GM23338 (cell line): Measurements from ENCODE around the gene SSR4. TPM values are rescaled to one million over a fixed set of nuclear protein-coding genes. Genes with fewer than 3 reads are reported as not detected.

ENCODE experiments used
- ATAC-seq: fragments of 200-7000 bp; cut with Tn5 transposase; 3 replicates; pipeline ENCODE4 v1.9.1; 2020
- DNase-seq: peaks from one replicate; pipeline ENCODE4 v3.0.0-alpha.2; 2015; ENCODE audit warnings: low spot score
- H2AFZ ChIP-seq: fragments of 200-600 bp; sonication (generic); 2 replicates; pipeline ENCODE4 v1.8.0; 2016; ENCODE audit warnings: antibody characterized with exemption, mild to moderate bottlenecking, moderate library complexity
- H3F3A ChIP-seq: fragments of 200-600 bp; sonication (generic); replicated peaks from 2 replicates; pipeline ENCODE4 v1.8.0; 2017; ENCODE audit warnings: antibody characterized with exemption, mixed run types, low read depth
- H3K27ac ChIP-seq: fragments of 200-600 bp; sonication (generic); 2 replicates; pipeline ENCODE4 v1.6.1; 2016; ENCODE audit warnings: low read depth
- H3K27me3 ChIP-seq: fragments of 200-600 bp; sonication (generic); 2 replicates; pipeline ENCODE4 v1.8.0; 2016; ENCODE audit warnings: mild to moderate bottlenecking, mixed run types, moderate library complexity; ENCODE audit not compliant: insufficient read depth
- H3K36me3 ChIP-seq: fragments of 200-600 bp; sonication (generic); 2 replicates; pipeline ENCODE4 v1.8.0; 2016; ENCODE audit warnings: mild to moderate bottlenecking; ENCODE audit not compliant: insufficient read depth
- H3K4me1 ChIP-seq: fragments of 200-600 bp; sonication (generic); 2 replicates; pipeline ENCODE4 v1.8.0; 2016; ENCODE audit warnings: mild to moderate bottlenecking, moderate library complexity; ENCODE audit not compliant: insufficient read depth
- H3K4me2 ChIP-seq: fragments of 200-600 bp; sonication (generic); 2 replicates; pipeline ENCODE4 v1.7.1; 2017; ENCODE audit warnings: mixed run types
- H3K4me3 ChIP-seq: fragments of 200-600 bp; sonication (generic); 2 replicates; pipeline ENCODE4 v1.6.1; 2016; ENCODE audit warnings: mixed run types
- H3K79me2 ChIP-seq: fragments of 200-600 bp; sonication (generic); replicated peaks from 2 replicates; pipeline ENCODE4 v1.8.0; 2017; ENCODE audit warnings: mild to moderate bottlenecking; ENCODE audit not compliant: insufficient read depth
- H3K9me2 ChIP-seq: fragments of 200-600 bp; sonication (generic); 2 replicates; pipeline ENCODE4 v1.8.0; 2017; ENCODE audit not compliant: insufficient read depth
- H4K20me1 ChIP-seq: fragments of 200-600 bp; sonication (generic); replicated peaks from 2 replicates; pipeline ENCODE4 v1.8.0; 2017; ENCODE audit warnings: mild to moderate bottlenecking; ENCODE audit not compliant: insufficient read depth
- H3K27ac Mint-ChIP-seq: 2 replicates; pipeline ENCODE4 v1.8.0; 2020; ENCODE audit warnings: inconsistent platforms, mild to moderate bottlenecking, moderate library complexity, mixed read lengths
- H3K27me3 Mint-ChIP-seq: 3 replicates; pipeline ENCODE4 v1.8.0; 2022; ENCODE audit warnings: low read depth, mild to moderate bottlenecking, moderate library complexity, mixed read lengths, inconsistent platforms; ENCODE audit not compliant: insufficient read depth, poor library complexity
- H3K36me3 Mint-ChIP-seq: 3 replicates; pipeline ENCODE4 v1.8.0; 2021; ENCODE audit warnings: low read depth, mild to moderate bottlenecking, inconsistent platforms, moderate library complexity, mixed read lengths
- H3K4me1 Mint-ChIP-seq: 3 replicates; pipeline ENCODE4 v1.8.0; 2020; ENCODE audit warnings: mild to moderate bottlenecking, inconsistent platforms, mixed read lengths
- H3K4me3 Mint-ChIP-seq: 3 replicates; pipeline ENCODE4 v1.8.0; 2021; ENCODE audit warnings: moderate library complexity, mild to moderate bottlenecking, inconsistent platforms, mixed read lengths
- H3K9me3 Mint-ChIP-seq: 3 replicates; pipeline ENCODE4 v1.8.0; 2020; ENCODE audit warnings: moderate library complexity, mild to moderate bottlenecking, inconsistent platforms, mixed read lengths
- CREB1 ChIP-seq: fragments of 250-450 bp; sonication (Bioruptor Pico); IDR thresholded peaks from 2 replicates; pipeline ENCODE4 v1.5.0; 2020; ENCODE audit warnings: low read depth, mild to moderate bottlenecking, moderate library complexity
- ETS1 ChIP-seq: IDR thresholded peaks from 2 replicates; pipeline ENCODE4 v1.6.1; 2016; ENCODE audit warnings: antibody characterized with exemption
- EZH2phosphoT487 ChIP-seq: fragments of 200-600 bp; sonication (generic); IDR thresholded peaks from one replicate; pipeline ENCODE4 v1.8.1; 2018; ENCODE audit warnings: antibody characterized with exemption; ENCODE audit not compliant: unreplicated experiment
- JUNB ChIP-seq: IDR thresholded peaks from one replicate; pipeline ENCODE4 v1.6.1; 2016; ENCODE audit warnings: antibody characterized with exemption; ENCODE audit not compliant: unreplicated experiment
- POLR2AphosphoS5 ChIP-seq: IDR thresholded peaks from 2 replicates; pipeline ENCODE4 v1.6.1; 2016; ENCODE audit warnings: antibody characterized with exemption, low read depth
- REST ChIP-seq: IDR thresholded peaks from one replicate; pipeline ENCODE4 v1.6.1; 2018; ENCODE audit warnings: antibody characterized with exemption; ENCODE audit not compliant: unreplicated experiment
- STAT1 ChIP-seq: IDR thresholded peaks from one replicate; pipeline ENCODE4 v1.6.1; 2016; ENCODE audit warnings: antibody characterized with exemption; ENCODE audit not compliant: unreplicated experiment
- ZNF114 ChIP-seq: fragments of 250-450 bp; sonication (Bioruptor Pico); IDR thresholded peaks from 2 replicates; pipeline ENCODE4 v1.5.0; 2020; ENCODE audit warnings: mild to moderate bottlenecking, moderate library complexity
- ZNF331 ChIP-seq: fragments of 250-450 bp; sonication (Bioruptor Pico); IDR thresholded peaks from 2 replicates; pipeline ENCODE4 v1.5.0; 2020; ENCODE audit warnings: low read depth, mild to moderate bottlenecking, moderate library complexity
- polyA plus RNA-seq: library from polyadenylated mRNA; unstranded; fragments of >200 nt; fragmentation: Nextera tagmentation; extraction: Ambion mirVana; gene quantifications from 2 replicates; pipeline ENCODE4 v1.2.1, GENCODE V29; 2016
- total RNA-seq: library from RNA; depleted of rRNA; stranded (reverse); fragments of >200 nt; shearing (Covaris generic); gene quantifications from 2 replicates; pipeline ENCODE4 v1.2.3, GENCODE V29; 2014
- TF ChIP-seq, protein P1 (sequence below): fragments of 250-450 bp; sonication (Bioruptor Pico); IDR thresholded peaks from 2 replicates; pipeline ENCODE4 v1.5.0; 2020; ENCODE audit warnings: mild to moderate bottlenecking, moderate library complexity

The SSR4 gene
- total and polyA plus RNA-seq, 2 experiments from 2014 or later: 107 to 352 TPM

DNA sequence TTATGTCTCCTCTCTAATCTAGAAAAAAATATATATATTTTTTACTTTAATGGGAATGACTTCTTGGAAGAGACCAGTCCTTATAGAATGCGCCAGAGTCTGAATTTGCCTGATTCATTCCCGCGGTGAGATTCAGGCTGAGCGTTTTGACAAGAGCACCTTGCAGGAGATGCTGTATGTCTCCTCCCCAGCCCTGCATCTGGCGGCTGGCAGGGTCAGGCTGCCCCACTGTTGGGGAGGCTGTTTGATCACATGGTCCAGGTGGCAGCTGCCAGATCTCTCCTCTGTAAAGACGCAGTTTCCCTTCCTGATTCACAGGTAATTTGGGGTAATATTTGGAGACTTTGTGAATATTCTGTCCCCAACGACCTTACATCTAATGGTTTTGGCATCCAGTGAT is 26.1 kb downstream of the SSR4 start:
- Histone ChIP-seq H3K9me2 (no peaks in the 10 kb centered on the region), H3F3A (0 out of 2 replicates have a peak, but pooled peaks cover 2% of the 10 kb centered on the region), H2AFZ (no peak overlapping the region), H3K27ac (0 out of 2 replicates have a peak overlapping the region, but pooled peaks have one; percentile 32), H3K4me2 (peak overlapping the region; percentile 26; the same call in 1 of the 2 replicates), H3K79me2 (peaks cover 95% of the 10 kb centered on the region), H4K20me1 (peaks cover 13% of the 10 kb centered on the region), H3K4me3 (no peak overlapping the region), H3K36me3 (no peaks in the 10 kb centered on the region), H3K4me1 (peaks cover 47% of the 10 kb centered on the region), H3K27me3 (no peaks in the 10 kb centered on the region)
- ATAC-seq (no peak), DNase-seq (no peak)
- Mint-ChIP-seq H3K9me3 (no peaks in the 10 kb centered on the region), H3K27me3 (peaks cover 13% of the 10 kb centered on the region), H3K27ac (0 out of 2 replicates have a peak overlapping the region, but pooled peaks have one; percentile 59), H3K4me1 (peaks cover 53% of the 10 kb centered on the region), H3K4me3 (no peak overlapping the region), H3K36me3 (peaks cover 21% of the 10 kb centered on the region; the same call in 2 of the 3 replicates)
- no peak for TF ChIP-seq JUNB
- no peak for TF ChIP-seq ZNF114 (CRISPR knock-in tag)
- no peak for TF ChIP-seq ZNF331 (CRISPR knock-in tag)

GRCh38 chrX:153821066-153821465 is 26.6 kb downstream of the SSR4 start:
- no peaks in the 10 kb centered on the region for H3K9me2 ChIP-seq
- no peaks in the 10 kb centered on the region for H3K36me3 ChIP-seq
- H3K4me1 ChIP-seq: peaks cover 51% of the 10 kb centered on the region
- Mint-ChIP-seq H3K27ac (0 out of 2 replicates have a peak overlapping the region, but pooled peaks have one; percentile 59), H3K4me3 (no peak overlapping the region), H3K36me3 (peaks cover 21% of the 10 kb centered on the region; the same call in 2 of the 3 replicates), H3K9me3 (no peaks in the 10 kb centered on the region), H3K27me3 (peaks cover 13% of the 10 kb centered on the region), H3K4me1 (peaks cover 56% of the 10 kb centered on the region)
- no peak overlapping the region for H2AFZ ChIP-seq
- ATAC-seq (no peak), DNase-seq (no peak)
- H3F3A ChIP-seq: 0 out of 2 replicates have a peak, but pooled peaks cover 2% of the 10 kb centered on the region
- peak overlapping the region; percentile 26; the same call in 1 of the 2 replicates for H3K4me2 ChIP-seq
- no peak overlapping the region for H3K4me3 ChIP-seq
- H4K20me1 ChIP-seq: peaks cover 13% of the 10 kb centered on the region
- no peak for TF ChIP-seq STAT1
- no peak for TF ChIP-seq ZNF114 (CRISPR knock-in tag)
- TF ChIP-seq REST: no peak
- TF ChIP-seq ZNF331 (CRISPR knock-in tag): no peak
- TF ChIP-seq POLR2AphosphoS5: no peak
- TF ChIP-seq, protein P1, sequence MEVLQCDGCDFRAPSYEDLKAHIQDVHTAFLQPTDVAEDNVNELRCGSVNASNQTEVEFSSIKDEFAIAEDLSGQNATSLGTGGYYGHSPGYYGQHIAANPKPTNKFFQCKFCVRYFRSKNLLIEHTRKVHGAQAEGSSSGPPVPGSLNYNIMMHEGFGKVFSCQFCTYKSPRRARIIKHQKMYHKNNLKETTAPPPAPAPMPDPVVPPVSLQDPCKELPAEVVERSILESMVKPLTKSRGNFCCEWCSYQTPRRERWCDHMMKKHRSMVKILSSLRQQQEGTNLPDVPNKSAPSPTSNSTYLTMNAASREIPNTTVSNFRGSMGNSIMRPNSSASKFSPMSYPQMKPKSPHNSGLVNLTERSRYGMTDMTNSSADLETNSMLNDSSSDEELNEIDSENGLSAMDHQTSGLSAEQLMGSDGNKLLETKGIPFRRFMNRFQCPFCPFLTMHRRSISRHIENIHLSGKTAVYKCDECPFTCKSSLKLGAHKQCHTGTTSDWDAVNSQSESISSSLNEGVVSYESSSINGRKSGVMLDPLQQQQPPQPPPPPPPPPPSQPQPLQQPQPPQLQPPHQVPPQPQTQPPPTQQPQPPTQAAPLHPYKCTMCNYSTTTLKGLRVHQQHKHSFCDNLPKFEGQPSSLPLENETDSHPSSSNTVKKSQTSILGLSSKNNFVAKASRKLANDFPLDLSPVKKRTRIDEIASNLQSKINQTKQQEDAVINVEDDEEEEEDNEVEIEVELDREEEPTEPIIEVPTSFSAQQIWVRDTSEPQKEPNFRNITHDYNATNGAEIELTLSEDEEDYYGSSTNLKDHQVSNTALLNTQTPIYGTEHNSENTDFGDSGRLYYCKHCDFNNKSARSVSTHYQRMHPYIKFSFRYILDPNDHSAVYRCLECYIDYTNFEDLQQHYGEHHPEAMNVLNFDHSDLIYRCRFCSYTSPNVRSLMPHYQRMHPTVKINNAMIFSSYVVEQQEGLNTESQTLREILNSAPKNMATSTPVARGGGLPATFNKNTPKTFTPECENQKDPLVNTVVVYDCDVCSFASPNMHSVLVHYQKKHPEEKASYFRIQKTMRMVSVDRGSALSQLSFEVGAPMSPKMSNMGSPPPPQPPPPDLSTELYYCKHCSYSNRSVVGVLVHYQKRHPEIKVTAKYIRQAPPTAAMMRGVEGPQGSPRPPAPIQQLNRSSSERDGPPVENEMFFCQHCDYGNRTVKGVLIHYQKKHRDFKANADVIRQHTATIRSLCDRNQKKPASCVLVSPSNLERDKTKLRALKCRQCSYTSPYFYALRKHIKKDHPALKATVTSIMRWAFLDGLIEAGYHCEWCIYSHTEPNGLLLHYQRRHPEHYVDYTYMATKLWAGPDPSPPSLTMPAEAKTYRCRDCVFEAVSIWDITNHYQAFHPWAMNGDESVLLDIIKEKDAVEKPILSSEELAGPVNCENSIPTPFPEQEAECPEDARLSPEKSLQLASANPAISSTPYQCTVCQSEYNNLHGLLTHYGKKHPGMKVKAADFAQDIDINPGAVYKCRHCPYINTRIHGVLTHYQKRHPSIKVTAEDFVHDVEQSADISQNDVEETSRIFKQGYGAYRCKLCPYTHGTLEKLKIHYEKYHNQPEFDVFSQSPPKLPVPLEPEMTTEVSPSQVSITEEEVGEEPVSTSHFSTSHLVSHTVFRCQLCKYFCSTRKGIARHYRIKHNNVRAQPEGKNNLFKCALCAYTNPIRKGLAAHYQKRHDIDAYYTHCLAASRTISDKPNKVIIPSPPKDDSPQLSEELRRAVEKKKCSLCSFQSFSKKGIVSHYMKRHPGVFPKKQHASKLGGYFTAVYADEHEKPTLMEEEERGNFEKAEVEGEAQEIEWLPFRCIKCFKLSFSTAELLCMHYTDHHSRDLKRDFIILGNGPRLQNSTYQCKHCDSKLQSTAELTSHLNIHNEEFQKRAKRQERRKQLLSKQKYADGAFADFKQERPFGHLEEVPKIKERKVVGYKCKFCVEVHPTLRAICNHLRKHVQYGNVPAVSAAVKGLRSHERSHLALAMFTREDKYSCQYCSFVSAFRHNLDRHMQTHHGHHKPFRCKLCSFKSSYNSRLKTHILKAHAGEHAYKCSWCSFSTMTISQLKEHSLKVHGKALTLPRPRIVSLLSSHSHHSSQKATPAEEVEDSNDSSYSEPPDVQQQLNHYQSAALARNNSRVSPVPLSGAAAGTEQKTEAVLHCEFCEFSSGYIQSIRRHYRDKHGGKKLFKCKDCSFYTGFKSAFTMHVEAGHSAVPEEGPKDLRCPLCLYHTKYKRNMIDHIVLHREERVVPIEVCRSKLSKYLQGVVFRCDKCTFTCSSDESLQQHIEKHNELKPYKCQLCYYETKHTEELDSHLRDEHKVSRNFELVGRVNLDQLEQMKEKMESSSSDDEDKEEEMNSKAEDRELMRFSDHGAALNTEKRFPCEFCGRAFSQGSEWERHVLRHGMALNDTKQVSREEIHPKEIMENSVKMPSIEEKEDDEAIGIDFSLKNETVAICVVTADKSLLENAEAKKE: no peak
- TF ChIP-seq JUNB: no peak
- no peak for TF ChIP-seq EZH2phosphoT487
- TF ChIP-seq CREB1 (CRISPR knock-in tag): no peak
- no peak for TF ChIP-seq ETS1
- no peaks in the 10 kb centered on the region for H3K27me3 ChIP-seq
- H3K79me2 ChIP-seq: peaks cover 99% of the 10 kb centered on the region
- 0 out of 2 replicates have a peak overlapping the region, but pooled peaks have one; percentile 32 for H3K27ac ChIP-seq
